ENCODE data around the gene KRT7. TPM values are rescaled to one million over a fixed set of nuclear protein-coding genes. Genes with fewer than 3 reads are reported as not detected.
A peak's percentile ranks its signal among the peaks of the same experiment; 100 is the strongest.

The KRT7 gene
- total RNA-seq, 2 donors from 2014 or later: 69.2 to 196 TPM

DNA sequence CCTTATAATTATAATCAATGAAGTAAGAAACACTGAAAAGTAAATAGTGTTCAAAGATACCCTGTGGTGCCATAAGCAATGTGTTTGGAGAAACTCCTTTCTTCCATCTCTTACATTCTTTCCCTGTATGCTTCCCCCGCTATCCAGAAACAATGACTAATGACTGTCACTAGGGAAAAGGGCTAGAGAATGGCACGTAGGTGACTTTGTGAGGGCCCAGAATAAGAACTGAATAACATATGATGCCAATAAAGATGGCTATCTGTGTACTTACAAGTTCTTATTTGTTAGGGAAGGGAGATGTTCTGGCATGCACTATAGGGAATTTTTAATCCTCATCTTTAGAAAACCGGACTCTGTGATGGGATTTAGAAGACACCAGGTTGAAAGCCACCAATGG lies 4.7 kb upstream of the KRT7 start:
- ATAC-seq (no peak), DNase-seq (no peak)
- Histone ChIP-seq H3K27me3 (no peaks in the 10 kb centered on the region), H3K9me3 (no peaks in the 10 kb centered on the region), H3K27ac (no peak overlapping the region), H3K4me3 (no peak overlapping the region), H3K36me3 (replicated peaks in 1 of 2; ENCODE audit: insufficient read depth in 1 of 2, low read depth in 2 of 2) (no peaks in the 10 kb centered on the region), H3K4me1 (peaks cover 37% of the 10 kb centered on the region)
- intact Hi-C loops (cut with DNase I): no loop called here
- TF ChIP-seq, protein P1, sequence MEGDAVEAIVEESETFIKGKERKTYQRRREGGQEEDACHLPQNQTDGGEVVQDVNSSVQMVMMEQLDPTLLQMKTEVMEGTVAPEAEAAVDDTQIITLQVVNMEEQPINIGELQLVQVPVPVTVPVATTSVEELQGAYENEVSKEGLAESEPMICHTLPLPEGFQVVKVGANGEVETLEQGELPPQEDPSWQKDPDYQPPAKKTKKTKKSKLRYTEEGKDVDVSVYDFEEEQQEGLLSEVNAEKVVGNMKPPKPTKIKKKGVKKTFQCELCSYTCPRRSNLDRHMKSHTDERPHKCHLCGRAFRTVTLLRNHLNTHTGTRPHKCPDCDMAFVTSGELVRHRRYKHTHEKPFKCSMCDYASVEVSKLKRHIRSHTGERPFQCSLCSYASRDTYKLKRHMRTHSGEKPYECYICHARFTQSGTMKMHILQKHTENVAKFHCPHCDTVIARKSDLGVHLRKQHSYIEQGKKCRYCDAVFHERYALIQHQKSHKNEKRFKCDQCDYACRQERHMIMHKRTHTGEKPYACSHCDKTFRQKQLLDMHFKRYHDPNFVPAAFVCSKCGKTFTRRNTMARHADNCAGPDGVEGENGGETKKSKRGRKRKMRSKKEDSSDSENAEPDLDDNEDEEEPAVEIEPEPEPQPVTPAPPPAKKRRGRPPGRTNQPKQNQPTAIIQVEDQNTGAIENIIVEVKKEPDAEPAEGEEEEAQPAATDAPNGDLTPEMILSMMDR (IDR thresholded peaks at IDR 0.05): no peak
- no peak for TF ChIP-seq POLR2A (IDR thresholded peaks at IDR 0.05)
- 71 to 75% methylated on average over 3 of the region's 3 CpGs for WGBS, 2 donors

DNA sequence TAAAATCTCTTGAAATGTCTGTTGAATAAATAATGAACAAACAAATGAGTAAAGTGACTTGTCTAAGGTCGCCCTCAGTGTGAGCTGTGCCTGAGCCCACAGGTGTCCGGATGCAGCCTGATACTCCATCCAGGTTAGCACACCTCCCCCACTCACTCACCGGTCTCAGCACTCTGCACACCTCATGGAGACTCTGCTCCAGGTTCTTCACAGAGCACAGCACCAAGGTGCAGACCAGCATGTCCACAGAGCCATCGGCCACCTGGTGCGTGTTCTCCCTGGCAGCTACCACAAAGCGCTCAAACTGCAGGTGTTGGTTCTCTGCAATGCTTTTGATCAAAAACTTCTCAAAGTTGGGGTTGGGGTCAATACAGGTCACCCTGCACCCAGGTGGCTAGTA lies 4.1 kb upstream of the KRT7 start:
- 93 to 97% methylated on average over 5 to 6 of the region's 6 CpGs for WGBS, 2 donors
- no peak for ATAC-seq
- no peaks in the 10 kb centered on the region for H3K9me3 ChIP-seq
- H3K4me1 ChIP-seq: peaks cover 42% of the 10 kb centered on the region
- no peak overlapping the region for H3K27ac ChIP-seq
- peak in 1 of 4 donors; percentile 5 for DNase-seq
- H3K36me3 ChIP-seq (replicated peaks in 1 of 2; ENCODE audit: insufficient read depth in 1 of 2, low read depth in 2 of 2): no peaks in the 10 kb centered on the region
- H3K4me3 ChIP-seq: no peak overlapping the region
- intact Hi-C loops (cut with DNase I): no loop called here
- H3K27me3 ChIP-seq: no peaks in the 10 kb centered on the region
- TF ChIP-seq, protein P1 (IDR thresholded peaks at IDR 0.05): no peak
- TF ChIP-seq POLR2A (IDR thresholded peaks at IDR 0.05): no peak

DNA sequence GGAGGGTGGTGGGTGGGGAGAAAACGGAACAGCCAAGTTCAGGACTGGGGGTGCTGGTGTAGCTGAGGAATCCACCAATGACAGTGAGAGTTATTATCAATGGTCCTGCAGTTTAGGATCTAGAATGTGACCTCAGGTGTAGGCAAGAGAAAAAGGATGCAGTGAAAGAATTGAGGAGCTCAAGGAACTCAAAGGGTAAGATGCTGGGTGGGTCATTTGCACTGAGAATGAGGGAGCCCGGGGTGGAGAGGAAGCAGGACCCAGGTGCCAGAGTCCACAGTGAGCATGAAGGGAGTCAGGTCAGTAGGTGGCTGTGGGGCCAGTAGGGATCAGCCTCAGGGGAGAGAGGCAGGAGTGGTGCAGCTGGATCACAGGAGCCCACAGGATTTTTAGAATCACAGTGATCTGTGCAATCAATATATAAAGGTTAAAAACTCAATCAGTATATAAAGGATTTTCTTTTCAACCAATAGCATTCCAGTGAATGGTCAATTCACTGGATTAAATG lies 3.2 kb upstream of the KRT7 start:
- DNase-seq (peak in 1 of 4 donors; percentile 10), ATAC-seq (no peak)
- Histone ChIP-seq H3K27ac (peak overlapping the region in 1 of 4 donors; percentile 67), H3K9me3 (no peaks in the 10 kb centered on the region), H3K4me1 (peaks cover 50% of the 10 kb centered on the region), H3K27me3 (no peaks in the 10 kb centered on the region), H3K36me3 (replicated peaks in 1 of 2; ENCODE audit: insufficient read depth in 1 of 2, low read depth in 2 of 2) (no peaks in the 10 kb centered on the region), H3K4me3 (no peak overlapping the region)
- WGBS, 2 donors: 79 to 87% methylated on average over 2 of the region's 2 CpGs
- TF ChIP-seq, protein P1 (IDR thresholded peaks at IDR 0.05): no peak
- TF ChIP-seq POLR2A (IDR thresholded peaks at IDR 0.05): no peak
- intact Hi-C loops (cut with DNase I): no loop called here

- Histone ChIP-seq H3K9me3 (no peaks in the 10 kb centered on the region), H3K36me3 (replicated peaks in 1 of 2; ENCODE audit: insufficient read depth in 1 of 2, low read depth in 2 of 2) (no peaks in the 10 kb centered on the region), H3K4me1 (peaks cover 57% of the 10 kb centered on the region), H3K4me3 (no peak overlapping the region), H3K27me3 (no peaks in the 10 kb centered on the region), H3K27ac (peak overlapping the region; percentile 67 to 80 (median 71))
- ATAC-seq: peak; percentile 67
- TF ChIP-seq, protein P1 (IDR thresholded peaks at IDR 0.05): no peak
- TF ChIP-seq POLR2A (IDR thresholded peaks at IDR 0.05): no peak
- 29 to 32% methylated on average over 5 to 8 of the region's 8 CpGs for WGBS, 2 donors
- intact Hi-C loops (cut with DNase I): no loop called here
- DNase-seq: peak in 3 of 4 donors; percentile 64 to 75 (median 66)
Observed at GRCh38 chr12:52230364-52231281, 2.4 kb upstream of the KRT7 start.

Measured in body of pancreas (tissue), 4 donors.